Skeletal muscle satellite cell (primary cell): Measurements from ENCODE around the gene GABRA5. TPM values are rescaled to one million over a fixed set of nuclear protein-coding genes. Genes with fewer than 3 reads are reported as not detected.
"Not testable (repeated sequence)": the region's sequence is repeated elsewhere in the genome, so short reads cannot be mapped to it uniquely, and the experiment has no call there.

ENCODE experiments used
- H3K27me3 ChIP-seq: 2 replicates; pipeline ENCODE4 v1.7.0; 2013; ENCODE audit warnings: low read length; ENCODE audit not compliant: control insufficient read depth, insufficient read depth
- H3K36me3 ChIP-seq: 2 replicates; pipeline ENCODE4 v1.7.0; 2013; ENCODE audit warnings: mild to moderate bottlenecking, control low read depth, low read length; ENCODE audit not compliant: insufficient read depth
- H3K4me1 ChIP-seq: 2 replicates; pipeline ENCODE4 v1.7.0; 2013; ENCODE audit warnings: low read length; ENCODE audit not compliant: control insufficient read depth, insufficient read depth
- H3K4me2 ChIP-seq: 2 replicates; pipeline ENCODE4 v1.7.0; 2013; ENCODE audit warnings: mild to moderate bottlenecking, low read length
- H3K4me3 ChIP-seq: 2 replicates; pipeline ENCODE4 v1.7.0; 2013; ENCODE audit warnings: low read length
- H3K9ac ChIP-seq: 2 replicates; pipeline ENCODE4 v1.7.0; 2013; ENCODE audit warnings: mild to moderate bottlenecking, low read depth, low read length, moderate library complexity
- H3K9me3 ChIP-seq: replicated peaks from 2 replicates; pipeline ENCODE4 v1.7.0; 2013; ENCODE audit warnings: mild to moderate bottlenecking, control low read depth, low read length
- total RNA-seq: library from RNA; depleted of rRNA; stranded (reverse); fragments of >200 nt; gene quantifications from 2 replicates; pipeline ENCODE4 v1.2.3, GENCODE V29; 2012; rRNA removed

The GABRA5 gene
- total RNA-seq = not detected in 2 replicates

DNA sequence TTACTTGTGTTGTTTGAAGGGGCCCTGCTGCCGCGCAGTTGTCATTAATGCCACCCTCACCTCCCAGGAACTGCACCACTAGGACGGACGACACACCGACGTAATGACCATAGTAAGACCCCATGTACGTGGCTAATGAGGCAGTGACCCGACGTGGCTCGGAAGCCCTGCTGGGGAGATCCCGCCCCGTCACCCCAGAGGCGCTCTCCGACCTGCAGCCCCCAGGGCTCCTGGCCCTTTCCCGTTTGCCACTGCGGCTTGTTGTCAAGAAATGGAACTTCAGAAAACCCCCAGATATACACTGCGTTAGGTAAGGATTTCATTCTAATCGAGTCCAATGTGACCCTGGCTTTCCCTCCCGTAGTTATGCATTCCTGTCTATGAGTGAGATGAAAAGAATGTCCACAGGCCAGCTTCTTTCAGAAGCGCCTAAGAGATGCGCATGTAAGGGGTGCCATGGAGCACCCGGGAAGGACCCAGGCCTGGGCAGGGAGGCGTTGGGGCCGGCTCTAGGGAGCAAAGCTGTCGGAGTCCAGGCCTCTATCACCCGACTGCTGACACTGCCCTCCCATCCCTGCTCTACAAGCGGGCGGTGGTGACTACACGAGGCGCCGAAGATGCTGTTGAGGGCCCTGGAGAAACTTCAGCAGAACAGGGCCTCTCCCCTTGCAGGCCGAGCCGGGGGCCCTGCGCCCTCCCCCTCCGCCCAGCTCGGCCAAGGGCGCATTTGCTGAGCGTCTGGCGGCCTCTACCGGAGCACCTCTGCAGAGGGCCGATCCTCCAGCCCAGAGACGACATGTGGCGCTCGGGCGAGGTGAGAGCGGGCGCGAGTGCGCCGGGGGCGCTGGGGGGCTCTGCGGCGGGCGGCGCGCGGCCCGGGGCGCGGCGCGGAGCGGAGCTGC is at the start of gene GABRA5:
GABRA5 (plus strand) TSS at position 765 of the 902 bp plus-strand sequence. CDS start 2,187 bp downstream, outside the sequence.
- Histone ChIP-seq H3K36me3 (no peaks in the 10 kb centered on the region), H3K4me1 (no peaks in the 10 kb centered on the region), H3K9ac (no peak within 1 kb of the TSS), H3K4me2 (no peak within 1 kb of the TSS), H3K27me3 (no peaks in the 10 kb centered on the region), H3K9me3 (no peaks in the 10 kb centered on the region), H3K4me3 (no peak within 1 kb of the TSS)

- H3K4me3 ChIP-seq, H3K9ac ChIP-seq, H3K4me1 ChIP-seq, H3K27me3 ChIP-seq, H3K9me3 ChIP-seq, H3K4me2 ChIP-seq, H3K36me3 ChIP-seq: not testable (repeated sequence)
Measured at GRCh38 chr15:26831191-26831590, 35.7 kb upstream of the GABRA5 start.

GRCh38 chr15:26831951-26832350 is 34.9 kb upstream of the GABRA5 start:
- H3K4me2 ChIP-seq = no peak overlapping the region
- peaks cover 2% of the 10 kb centered on the region for H3K9me3 ChIP-seq
- no peaks in the 10 kb centered on the region for H3K27me3 ChIP-seq
- no peak overlapping the region for H3K9ac ChIP-seq
- H3K4me3 ChIP-seq = no peak overlapping the region
- no peaks in the 10 kb centered on the region for H3K36me3 ChIP-seq
- no peaks in the 10 kb centered on the region for H3K4me1 ChIP-seq

DNA sequence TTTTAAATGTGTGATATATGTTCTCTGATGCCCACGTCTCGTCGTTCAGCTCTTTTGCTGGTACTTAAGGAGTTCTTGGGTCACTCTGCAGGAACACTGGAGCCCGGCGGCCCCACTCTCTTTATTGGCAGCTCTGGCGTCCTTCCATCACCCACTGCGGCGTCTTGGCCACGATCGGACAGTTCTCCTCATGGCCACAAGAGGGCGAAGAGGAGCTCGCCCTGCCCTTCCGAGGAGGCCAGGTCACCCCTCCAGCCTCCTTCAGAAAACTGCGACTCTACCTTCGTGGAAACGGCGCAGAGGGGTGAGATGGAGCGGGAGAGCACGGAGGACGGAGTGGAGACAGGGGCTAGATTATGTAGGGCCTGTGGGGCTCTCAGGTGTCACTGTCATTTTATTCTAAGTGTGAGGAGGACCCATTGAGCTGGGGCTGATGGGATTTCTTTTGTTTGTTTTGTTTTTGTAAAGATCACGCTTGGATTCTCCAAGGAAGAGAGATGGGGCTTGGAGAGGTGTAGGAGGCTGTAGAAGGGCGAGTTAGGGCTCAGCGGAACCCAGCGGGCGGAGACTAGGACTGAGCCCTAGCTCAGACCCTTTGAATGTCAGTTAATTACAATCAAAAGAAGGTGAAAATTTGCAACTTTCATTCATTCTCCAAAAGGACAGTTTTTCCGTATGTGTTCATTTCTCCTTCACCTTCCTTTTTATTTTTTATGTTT is 28.0 kb upstream of the GABRA5 start:
- H3K9me3 ChIP-seq = peaks cover 4% of the 10 kb centered on the region
- H3K4me2 ChIP-seq = no peak overlapping the region
- H3K4me3 ChIP-seq = no peak overlapping the region
- H3K27me3 ChIP-seq = no peaks in the 10 kb centered on the region
- H3K36me3 ChIP-seq = no peaks in the 10 kb centered on the region
- no peaks in the 10 kb centered on the region for H3K4me1 ChIP-seq
- H3K9ac ChIP-seq = no peak overlapping the region

- Histone ChIP-seq H3K4me1 (no peaks in the 10 kb centered on the region), H3K4me2 (no peak overlapping the region), H3K4me3 (no peak overlapping the region), H3K27me3 (no peaks in the 10 kb centered on the region), H3K9ac (no peak overlapping the region), H3K9me3 (peaks cover 4% of the 10 kb centered on the region), H3K36me3 (no peaks in the 10 kb centered on the region)
Measured at GRCh38 chr15:26841514-26841913, 25.3 kb upstream of the GABRA5 start.

GRCh38 chr15:26841941-26842340 is 24.9 kb upstream of the GABRA5 start:
- H3K9ac ChIP-seq = no peak overlapping the region
- H3K4me1 ChIP-seq = no peaks in the 10 kb centered on the region
- H3K36me3 ChIP-seq = no peaks in the 10 kb centered on the region
- no peak overlapping the region for H3K4me3 ChIP-seq
- H3K4me2 ChIP-seq = no peak overlapping the region
- H3K27me3 ChIP-seq = no peaks in the 10 kb centered on the region
- H3K9me3 ChIP-seq = peaks cover 4% of the 10 kb centered on the region

DNA sequence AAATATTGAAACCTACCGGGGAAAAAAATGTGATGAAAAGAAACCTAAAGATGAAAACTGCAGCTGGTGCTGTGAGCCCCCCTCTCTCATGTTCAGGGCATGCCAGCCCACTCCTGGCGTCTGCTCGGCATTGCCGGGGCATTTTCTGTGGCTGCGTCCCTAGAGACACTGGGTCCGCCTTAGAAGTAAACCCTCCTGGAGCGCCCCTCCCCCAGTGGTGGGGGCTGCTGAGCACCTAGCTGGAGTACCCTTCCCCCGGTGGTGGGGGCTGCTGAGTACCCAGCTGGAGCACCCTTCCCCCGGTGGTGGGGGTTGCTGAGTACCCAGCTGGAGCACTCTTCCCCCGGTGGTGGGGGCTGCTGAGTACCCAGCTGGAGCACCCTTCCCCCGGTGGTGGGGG is 24.5 kb upstream of the GABRA5 start:
- H3K9me3 ChIP-seq = peaks cover 4% of the 10 kb centered on the region
- no peaks in the 10 kb centered on the region for H3K4me1 ChIP-seq
- H3K27me3 ChIP-seq = no peaks in the 10 kb centered on the region
- H3K4me3 ChIP-seq = no peak overlapping the region
- no peak overlapping the region for H3K9ac ChIP-seq
- H3K4me2 ChIP-seq = no peak overlapping the region
- no peaks in the 10 kb centered on the region for H3K36me3 ChIP-seq

GRCh38 chr15:26844901-26845300 is 22.0 kb upstream of the GABRA5 start:
- Histone ChIP-seq H3K9ac (no peak overlapping the region), H3K9me3 (no peaks in the 10 kb centered on the region), H3K36me3 (no peaks in the 10 kb centered on the region), H3K4me2 (no peak overlapping the region), H3K4me1 (no peaks in the 10 kb centered on the region), H3K27me3 (no peaks in the 10 kb centered on the region), H3K4me3 (no peak overlapping the region)

GRCh38 chr15:26848498-26848897 is 18.4 kb upstream of the GABRA5 start:
- H3K4me2 ChIP-seq = no peak overlapping the region
- H3K27me3 ChIP-seq = no peaks in the 10 kb centered on the region
- no peak overlapping the region for H3K9ac ChIP-seq
- H3K9me3 ChIP-seq = no peaks in the 10 kb centered on the region
- H3K4me1 ChIP-seq = no peaks in the 10 kb centered on the region
- no peak overlapping the region for H3K4me3 ChIP-seq
- H3K36me3 ChIP-seq = no peaks in the 10 kb centered on the region

DNA sequence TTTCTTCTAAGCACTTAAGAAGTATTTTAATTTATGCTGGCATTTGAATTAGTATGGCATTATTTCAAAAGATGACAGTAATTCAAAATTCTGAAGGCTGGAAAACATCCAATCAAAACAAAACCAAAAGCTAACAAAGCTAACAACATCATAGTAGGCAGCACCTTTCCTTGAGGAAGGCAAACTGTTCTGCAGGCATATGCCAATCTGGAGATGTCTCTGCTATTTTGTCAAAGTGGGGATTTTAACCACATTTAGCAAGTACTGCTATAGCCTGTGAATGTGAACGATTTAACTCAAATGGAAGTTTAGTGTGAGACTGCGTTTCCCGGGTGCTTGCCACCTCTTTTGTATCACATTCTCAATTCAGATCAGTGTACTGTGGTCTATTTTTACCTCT is 16.7 kb upstream of the GABRA5 start:
- Histone ChIP-seq H3K4me3 (no peak overlapping the region), H3K4me2 (no peak overlapping the region), H3K9ac (no peak overlapping the region), H3K27me3 (no peaks in the 10 kb centered on the region), H3K4me1 (no peaks in the 10 kb centered on the region), H3K36me3 (no peaks in the 10 kb centered on the region), H3K9me3 (no peaks in the 10 kb centered on the region)

GRCh38 chr15:26852980-26853379 is 13.9 kb upstream of the GABRA5 start:
- no peaks in the 10 kb centered on the region for H3K36me3 ChIP-seq
- no peak overlapping the region for H3K4me3 ChIP-seq
- H3K4me1 ChIP-seq = no peaks in the 10 kb centered on the region
- H3K4me2 ChIP-seq = no peak overlapping the region
- H3K9me3 ChIP-seq = no peaks in the 10 kb centered on the region
- no peaks in the 10 kb centered on the region for H3K27me3 ChIP-seq
- H3K9ac ChIP-seq = no peak overlapping the region
